Measurements from ENCODE around the gene HDDC3.

- TF ChIP-seq CTCF (conservative IDR thresholded peaks at IDR 0.05 in 1 of 2, IDR thresholded peaks at IDR 0.05 in 1 of 2; ENCODE audit: low read depth in 1 of 2, low read length in 2 of 2): no peak
- no peak for TF ChIP-seq EZH2 (IDR thresholded peaks at IDR 0.05; ENCODE audit: low read length, missing control alignments)
Measured at GRCh38 chr15:90884719-90885431, 47.5 kb downstream of the HDDC3 start.
